SIG-M5 treated with dmso at 0.1 percent for 504 hours (cell line): Measurements from ENCODE around the gene SPAAR.
"Not testable (repeated sequence)": the region's sequence is repeated elsewhere in the genome, so short reads cannot be mapped to it uniquely, and the experiment has no call there.

Source experiments
- DNase-seq: peaks from one replicate; lab custom pipeline; 2025; ENCODE audit not compliant: unreplicated experiment; lab: John Stamatoyannopoulos, UW

SPAAR gene, protein sequence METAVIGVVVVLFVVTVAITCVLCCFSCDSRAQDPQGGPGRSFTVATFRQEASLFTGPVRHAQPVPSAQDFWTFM

DNA sequence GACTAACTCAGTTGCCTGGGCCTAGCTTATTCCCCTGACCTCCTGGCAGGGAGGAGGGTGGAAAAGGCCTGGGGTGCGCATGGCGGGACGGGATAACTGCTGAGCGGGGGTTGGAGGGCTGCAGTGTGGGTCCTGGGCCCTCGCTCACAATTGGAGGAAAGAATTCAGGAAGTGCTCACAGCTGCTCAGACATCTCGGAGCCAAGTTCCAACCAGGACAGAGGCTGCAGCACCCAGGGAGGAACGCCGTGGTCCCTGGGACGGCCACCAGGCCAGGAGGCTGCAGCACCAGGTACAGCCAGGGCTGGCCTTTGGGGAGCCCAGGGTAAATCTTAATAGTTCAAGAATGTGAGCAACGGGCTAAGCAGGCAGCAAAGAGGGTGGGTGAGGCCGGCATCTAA, at the start of gene SPAAR:
Gene SPAAR (plus strand): TSS at position 217 of the 400 bp plus-strand sequence. CDS start 974 bp downstream, outside the sequence.
- no peak for DNase-seq

GRCh38 chr9:35859990-35860339, 49.3 kb upstream of the SPAAR start:
- DNase-seq = no peak

- no peak for DNase-seq
Measured at GRCh38 chr9:35861161-35861897, 48.0 kb upstream of the SPAAR start.

DNA sequence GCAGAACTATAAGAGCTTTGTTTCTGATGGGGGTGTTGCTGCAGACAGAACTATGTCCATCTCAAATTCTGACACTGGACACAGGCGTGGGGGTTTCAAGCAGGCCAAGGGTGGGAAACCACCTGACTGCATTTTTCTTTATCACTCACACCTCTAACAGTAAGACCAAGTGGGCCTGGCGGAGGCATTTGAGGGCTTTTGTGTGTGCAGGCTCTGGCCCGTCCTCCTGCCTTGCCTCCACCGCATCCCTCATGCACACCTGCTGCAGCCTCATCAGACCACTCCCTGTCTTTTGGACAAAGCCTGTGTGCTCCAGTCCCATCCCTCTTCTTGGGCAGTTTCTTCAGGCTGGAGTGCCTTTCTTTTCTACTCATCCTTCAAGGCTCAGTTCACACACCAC, 47.0 kb upstream of the SPAAR start:
- DNase-seq = no peak

- no peak for DNase-seq
Measured at GRCh38 chr9:35863583-35863982, 45.7 kb upstream of the SPAAR start.

DNA sequence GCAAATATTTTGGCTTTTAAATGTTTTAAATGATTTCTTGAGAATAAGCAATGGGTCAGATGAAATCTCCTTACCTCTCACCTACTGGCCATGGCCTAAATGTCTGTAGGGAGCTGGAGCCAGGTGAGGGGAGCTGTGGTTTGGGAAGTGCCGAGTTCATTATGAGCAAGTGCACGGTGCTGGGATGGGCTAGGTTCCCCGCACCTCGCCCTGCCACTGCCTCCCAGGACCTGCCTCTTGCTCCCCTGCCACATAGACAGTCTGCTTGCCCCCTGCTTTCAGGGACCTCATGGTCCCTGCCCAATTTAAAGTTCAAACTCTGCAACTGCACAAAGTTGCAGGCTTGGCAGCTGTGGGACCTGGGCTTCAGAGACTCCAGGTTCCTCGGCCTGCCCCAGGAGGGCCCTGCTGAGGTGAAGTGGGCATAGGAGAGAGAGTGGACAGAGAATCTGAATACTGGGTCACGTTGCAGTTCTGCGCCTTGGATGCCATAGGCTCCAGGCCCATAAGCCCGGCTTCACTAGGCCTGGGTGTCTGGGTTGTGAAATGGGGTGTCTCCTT, 44.5 kb upstream of the SPAAR start:
- no peak for DNase-seq

DNA sequence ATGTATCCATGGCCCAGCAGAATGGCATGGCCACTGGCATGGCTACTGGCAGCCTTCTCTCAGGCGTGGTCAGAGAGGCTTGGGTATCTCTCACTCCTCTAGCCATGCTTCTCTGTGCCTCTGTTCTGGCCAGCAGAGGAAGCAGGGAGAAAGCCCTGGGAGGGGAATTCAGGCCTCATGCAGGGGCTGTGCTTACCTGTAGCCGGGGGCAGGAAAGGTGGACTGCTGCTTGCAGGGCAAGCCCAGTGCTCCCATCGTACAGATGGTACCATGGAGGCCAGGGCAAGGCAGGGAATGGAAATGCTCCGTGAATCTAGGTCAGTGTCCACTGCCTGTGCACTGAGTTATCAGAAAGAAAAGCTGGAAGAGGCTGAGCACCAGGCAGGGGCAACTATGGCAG, 41.8 kb upstream of the SPAAR start:
- DNase-seq = no peak

- DNase-seq = peak; percentile 5
Measured at GRCh38 chr9:35868933-35869332, 40.4 kb upstream of the SPAAR start.

- DNase-seq = no peak
Measured at GRCh38 chr9:35869621-35870216, 39.6 kb upstream of the SPAAR start.

DNA sequence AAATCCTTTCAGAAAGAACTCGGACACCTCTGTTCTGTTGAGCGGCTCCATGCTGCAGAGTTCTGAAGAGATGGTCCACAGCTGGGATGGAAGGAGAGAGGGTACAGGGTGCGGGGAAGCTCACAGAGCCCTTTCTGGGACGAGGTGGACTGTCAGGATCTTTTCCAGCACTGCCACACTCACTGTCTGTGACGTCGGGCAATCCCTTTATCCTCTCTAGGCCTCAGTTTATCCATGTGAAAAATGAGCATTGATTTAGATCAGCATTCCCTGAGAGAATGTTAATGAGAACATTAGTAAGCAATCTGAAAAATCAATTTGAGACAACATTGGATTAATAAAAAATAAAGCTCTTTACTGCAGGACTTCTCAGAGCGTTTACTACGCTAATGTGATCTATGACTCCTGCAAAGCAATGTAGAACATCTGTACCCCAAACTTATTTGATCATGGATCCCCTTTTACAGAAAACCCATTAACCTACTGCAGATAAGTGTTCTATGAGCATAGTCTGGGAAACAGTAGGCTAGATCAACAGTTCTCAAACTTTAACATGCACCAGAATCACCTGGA, 38.9 kb upstream of the SPAAR start, which contains the start of gene OR13J1:
Gene OR13J1 (minus strand): TSS at position 51 of the 573 bp plus-strand sequence. CDS start 0 bp downstream, at position 51.
- DNase-seq = no peak

DNA sequence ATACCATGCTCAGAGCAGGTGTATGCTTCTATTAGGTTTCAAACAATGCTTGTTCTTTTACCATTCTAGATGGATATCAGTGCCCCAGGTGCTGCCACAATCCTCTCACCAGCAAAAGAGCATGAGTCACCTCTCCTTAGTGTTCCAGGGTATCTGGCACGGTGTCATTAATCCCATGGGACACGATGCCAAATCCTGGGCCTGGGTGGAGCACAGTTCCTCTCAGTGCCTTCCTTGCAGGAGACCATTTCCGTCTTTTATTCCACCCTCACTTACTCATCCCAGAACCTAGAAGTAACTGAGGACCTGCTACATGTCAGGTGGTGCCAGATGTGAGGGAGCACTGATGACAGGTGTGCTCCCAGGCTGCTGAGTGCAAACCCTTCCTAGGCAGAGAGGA, 37.7 kb upstream of the SPAAR start:
- no peak for DNase-seq

GRCh38 chr9:35872505-35872904, 36.8 kb upstream of the SPAAR start:
- no peak for DNase-seq

- DNase-seq = peak; percentile 27
Measured at GRCh38 chr9:35882263-35882848, 26.9 kb upstream of the SPAAR start.

DNA sequence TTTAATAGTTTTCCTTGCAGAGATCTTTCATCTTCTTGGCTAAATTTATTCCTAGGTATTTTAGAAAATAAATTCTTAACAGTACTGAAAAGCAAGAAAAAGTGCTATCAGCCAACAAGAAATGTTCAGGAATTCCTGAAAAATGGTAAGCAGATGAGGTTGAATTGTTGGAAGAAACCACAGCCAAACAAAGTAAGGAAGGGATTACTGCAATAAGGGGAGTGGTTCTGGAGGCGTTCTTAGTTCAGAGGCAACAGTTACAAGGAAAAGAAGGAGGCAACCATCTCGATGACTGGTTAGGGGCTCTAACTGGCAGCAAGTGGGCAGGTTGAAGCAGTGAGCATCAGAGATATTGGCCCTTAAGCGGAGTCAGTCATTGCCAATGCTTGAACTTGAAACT, 26.3 kb upstream of the SPAAR start:
- no peak for DNase-seq

- DNase-seq = not testable (repeated sequence)
Measured at GRCh38 chr9:35884908-35885307, 24.4 kb upstream of the SPAAR start.

DNA sequence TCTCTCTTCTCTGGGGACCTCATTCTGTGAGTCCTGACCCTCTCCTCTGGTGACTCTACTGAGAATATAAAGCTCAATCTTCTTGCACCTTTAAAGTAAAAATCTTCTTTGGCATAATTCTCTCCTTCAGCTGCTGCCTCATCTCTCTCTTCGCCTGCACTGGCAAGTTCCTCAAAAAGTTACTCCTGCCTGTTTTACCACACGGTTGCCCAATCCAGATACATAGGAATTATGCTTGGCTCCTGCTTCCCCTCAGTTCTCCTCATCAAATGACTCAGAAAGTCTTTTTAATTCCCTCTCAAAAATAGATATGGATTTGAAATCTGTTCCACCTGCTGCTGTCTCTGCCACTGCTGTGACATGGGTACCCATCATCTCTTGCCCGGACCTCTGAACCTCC, 17.6 kb upstream of the SPAAR start:
- DNase-seq = peak; percentile 63

DNA sequence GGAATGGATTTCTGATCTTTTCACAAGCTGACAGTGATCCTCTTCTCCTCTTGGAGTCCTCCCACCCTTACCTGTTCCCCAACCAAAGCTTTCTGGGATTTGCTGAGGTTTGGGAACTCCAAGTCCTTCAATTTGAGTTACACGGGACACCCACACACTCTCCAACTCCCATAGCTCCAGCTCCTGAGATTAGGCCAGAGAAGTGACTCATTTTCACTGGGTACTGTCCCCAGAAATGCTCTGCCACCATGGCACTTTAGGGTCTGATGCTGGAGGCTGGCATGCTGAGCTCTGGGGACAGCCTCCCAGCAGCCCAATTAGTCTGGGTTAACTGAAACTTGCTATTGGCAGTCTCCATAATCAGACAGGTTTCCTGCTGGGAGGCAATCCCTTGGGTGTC, 17.2 kb upstream of the SPAAR start:
- DNase-seq = no peak

GRCh38 chr9:35896570-35896969, 12.7 kb upstream of the SPAAR start:
- no peak for DNase-seq

- not testable (repeated sequence) for DNase-seq
Measured at GRCh38 chr9:35897376-35898099, 11.8 kb upstream of the SPAAR start.

DNA sequence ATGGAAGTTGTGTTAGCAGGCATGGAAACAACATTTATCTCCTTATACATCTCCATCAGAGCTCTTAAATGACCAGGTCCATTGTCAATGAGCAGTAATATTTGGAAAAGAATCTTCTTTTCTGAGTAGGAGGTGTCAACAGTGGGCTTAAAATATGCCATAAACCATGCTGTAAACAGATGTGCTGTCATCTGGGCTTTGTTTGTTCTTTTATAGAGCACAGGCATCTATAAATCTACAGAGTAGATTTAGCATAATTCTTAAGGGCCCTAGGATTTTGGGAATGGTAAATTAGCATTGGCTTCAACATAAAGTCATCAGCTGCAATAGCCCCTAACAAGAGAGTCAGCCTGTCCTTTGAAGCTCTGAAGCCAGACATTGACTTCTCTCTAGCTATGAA, 11.0 kb upstream of the SPAAR start:
- no peak for DNase-seq

DNA sequence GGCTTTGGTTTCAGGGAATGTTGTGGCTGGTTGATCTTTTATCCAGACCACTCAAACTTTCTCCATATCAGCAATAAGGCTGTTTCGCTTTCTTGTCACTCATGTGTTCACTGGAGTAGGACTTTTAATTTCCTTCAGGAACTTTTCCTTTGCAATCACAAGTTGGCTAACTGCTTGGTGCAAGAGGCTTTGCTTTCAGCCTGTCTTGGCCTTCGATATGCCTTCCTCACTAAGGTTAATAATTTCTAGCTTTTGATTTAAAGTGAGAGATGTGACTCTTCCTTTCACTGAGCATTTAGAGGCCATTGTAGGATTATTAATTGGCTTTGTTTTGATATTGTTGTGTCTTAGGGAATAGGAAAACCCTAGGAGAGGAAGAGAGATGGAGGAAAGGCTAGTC, 10.3 kb upstream of the SPAAR start:
- no peak for DNase-seq
